Astrocyte (in vitro differentiated cells and primary cell): ENCODE results near the gene TMEM37. TPM values are rescaled to one million over a fixed set of nuclear protein-coding genes. Genes with fewer than 3 reads are reported as not detected.

Source experiments
- DNase-seq: peaks from one replicate; pipeline ENCODE4 v3.0.0-alpha.2; 2010; ENCODE audit warnings: low read depth
- FAIRE-seq: peaks from 2 replicates; lab custom pipeline; 2011; peaks lifted over from hg19 to GRCh38; lab: Jason Lieb, UNC
- H2AFZ ChIP-seq: 2 replicates; pipeline ENCODE4 v1.6.0; 2012; ENCODE audit warnings: low read depth, low read length, inconsistent platforms
- H3K27ac ChIP-seq: 2 replicates; pipeline ENCODE4 v1.5.1; 2011; ENCODE audit warnings: low read depth, low read length, inconsistent platforms
- H3K27me3 ChIP-seq: 2 replicates; pipeline ENCODE4 v1.6.0; 2011; ENCODE audit warnings: low read length, inconsistent platforms; ENCODE audit not compliant: insufficient read depth
- H3K36me3 ChIP-seq: 2 replicates; pipeline ENCODE4 v1.5.1; 2011; ENCODE audit warnings: low read length, inconsistent platforms; ENCODE audit not compliant: insufficient read depth
- H3K4me1 ChIP-seq: 2 replicates; pipeline ENCODE4 v1.5.1; 2011; ENCODE audit warnings: low read length, inconsistent platforms; ENCODE audit not compliant: insufficient read depth
- H3K4me2 ChIP-seq: 2 replicates; pipeline ENCODE4 v1.6.0; 2012; ENCODE audit warnings: low read length, inconsistent platforms
- H3K4me3 ChIP-seq: 2 replicates; pipeline ENCODE4 v1.5.1; 2011; ENCODE audit warnings: low read depth, mild to moderate bottlenecking, low read length, inconsistent platforms; ENCODE audit not compliant: insufficient read depth
- H3K79me2 ChIP-seq: 2 replicates; pipeline ENCODE4 v1.6.0; 2012; ENCODE audit warnings: mild to moderate bottlenecking, low read length, inconsistent platforms; ENCODE audit not compliant: insufficient read depth
- H3K9ac ChIP-seq: 2 replicates; pipeline ENCODE4 v1.6.0; 2012; ENCODE audit warnings: mild to moderate bottlenecking, low read length, inconsistent platforms
- H3K9me3 ChIP-seq: 2 replicates; pipeline ENCODE4 v1.5.1; 2012; ENCODE audit warnings: low read depth, mild to moderate bottlenecking, low read length, inconsistent platforms; ENCODE audit not compliant: insufficient read depth
- H4K20me1 ChIP-seq: 2 replicates; pipeline ENCODE4 v1.6.0; 2012; ENCODE audit warnings: low read length, inconsistent platforms; ENCODE audit not compliant: insufficient read depth
- H3K27ac Mint-ChIP-seq: one replicate; pipeline ENCODE4 v1.8.0; 2021; ENCODE audit warnings: mild to moderate bottlenecking, mixed read lengths; ENCODE audit not compliant: unreplicated experiment
- H3K27me3 Mint-ChIP-seq: one replicate; pipeline ENCODE4 v1.8.0; 2021; ENCODE audit warnings: low read depth, mixed read lengths; ENCODE audit not compliant: unreplicated experiment
- H3K36me3 Mint-ChIP-seq: one replicate; pipeline ENCODE4 v1.8.0; 2021; ENCODE audit warnings: low read depth, mixed read lengths; ENCODE audit not compliant: unreplicated experiment
- H3K4me1 Mint-ChIP-seq: one replicate; pipeline ENCODE4 v1.8.0; 2021; ENCODE audit warnings: low read depth, mixed read lengths; ENCODE audit not compliant: unreplicated experiment
- H3K4me3 Mint-ChIP-seq: one replicate; pipeline ENCODE4 v1.8.0; 2021; ENCODE audit warnings: mild to moderate bottlenecking, moderate library complexity, mixed read lengths; ENCODE audit not compliant: unreplicated experiment
- H3K9me3 Mint-ChIP-seq: one replicate; pipeline ENCODE4 v1.8.0; 2021; ENCODE audit warnings: mild to moderate bottlenecking, mixed read lengths; ENCODE audit not compliant: unreplicated experiment
- EZH2 ChIP-seq: IDR thresholded peaks from 2 replicates; pipeline ENCODE4 v1.6.1; 2012; ENCODE audit warnings: mild to moderate bottlenecking, low read length, inconsistent platforms; ENCODE audit not compliant: insufficient read depth
- total RNA-seq: library from RNA; stranded (reverse); gene quantifications from 2 replicates; pipeline ENCODE4 v1.2.1, GENCODE V29; 2021
- TF ChIP-seq, protein P1 (sequence below): IDR thresholded peaks from 2 replicates; pipeline ENCODE4 v1.5.1; 2011; ENCODE audit warnings: low read depth, mild to moderate bottlenecking, inconsistent platforms, low read length, moderate library complexity; ENCODE audit not compliant: insufficient read depth

The TMEM37 gene
- total RNA-seq, 1 donor from 2014 or later, result 1.6 TPM

- Histone ChIP-seq H2AFZ (no peak overlapping the region), H3K4me2 (peak overlapping the region; percentile 42), H3K36me3 (no peaks in the 10 kb centered on the region), H3K4me1 (peaks cover 10% of the 10 kb centered on the region), H3K9me3 (no peaks in the 10 kb centered on the region), H3K4me3 (no peak overlapping the region), H3K79me2 (no peaks in the 10 kb centered on the region), H4K20me1 (no peaks in the 10 kb centered on the region), H3K27me3 (no peaks in the 10 kb centered on the region), H3K27ac (no peak overlapping the region), H3K9ac (no peak overlapping the region)
- Mint-ChIP-seq H3K4me1 (peaks cover 13% of the 10 kb centered on the region), H3K27me3 (no peaks in the 10 kb centered on the region), H3K4me3 (no peak overlapping the region), H3K27ac (no peak overlapping the region), H3K36me3 (no peaks in the 10 kb centered on the region), H3K9me3 (no peaks in the 10 kb centered on the region)
- DNase-seq (peak; percentile 56), FAIRE-seq (no peak)
- no peak for TF ChIP-seq EZH2
- TF ChIP-seq, protein P1, sequence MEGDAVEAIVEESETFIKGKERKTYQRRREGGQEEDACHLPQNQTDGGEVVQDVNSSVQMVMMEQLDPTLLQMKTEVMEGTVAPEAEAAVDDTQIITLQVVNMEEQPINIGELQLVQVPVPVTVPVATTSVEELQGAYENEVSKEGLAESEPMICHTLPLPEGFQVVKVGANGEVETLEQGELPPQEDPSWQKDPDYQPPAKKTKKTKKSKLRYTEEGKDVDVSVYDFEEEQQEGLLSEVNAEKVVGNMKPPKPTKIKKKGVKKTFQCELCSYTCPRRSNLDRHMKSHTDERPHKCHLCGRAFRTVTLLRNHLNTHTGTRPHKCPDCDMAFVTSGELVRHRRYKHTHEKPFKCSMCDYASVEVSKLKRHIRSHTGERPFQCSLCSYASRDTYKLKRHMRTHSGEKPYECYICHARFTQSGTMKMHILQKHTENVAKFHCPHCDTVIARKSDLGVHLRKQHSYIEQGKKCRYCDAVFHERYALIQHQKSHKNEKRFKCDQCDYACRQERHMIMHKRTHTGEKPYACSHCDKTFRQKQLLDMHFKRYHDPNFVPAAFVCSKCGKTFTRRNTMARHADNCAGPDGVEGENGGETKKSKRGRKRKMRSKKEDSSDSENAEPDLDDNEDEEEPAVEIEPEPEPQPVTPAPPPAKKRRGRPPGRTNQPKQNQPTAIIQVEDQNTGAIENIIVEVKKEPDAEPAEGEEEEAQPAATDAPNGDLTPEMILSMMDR, result no peak
Measured at GRCh38 chr2:119389615-119390306, 41.9 kb upstream of the TMEM37 start.

DNA sequence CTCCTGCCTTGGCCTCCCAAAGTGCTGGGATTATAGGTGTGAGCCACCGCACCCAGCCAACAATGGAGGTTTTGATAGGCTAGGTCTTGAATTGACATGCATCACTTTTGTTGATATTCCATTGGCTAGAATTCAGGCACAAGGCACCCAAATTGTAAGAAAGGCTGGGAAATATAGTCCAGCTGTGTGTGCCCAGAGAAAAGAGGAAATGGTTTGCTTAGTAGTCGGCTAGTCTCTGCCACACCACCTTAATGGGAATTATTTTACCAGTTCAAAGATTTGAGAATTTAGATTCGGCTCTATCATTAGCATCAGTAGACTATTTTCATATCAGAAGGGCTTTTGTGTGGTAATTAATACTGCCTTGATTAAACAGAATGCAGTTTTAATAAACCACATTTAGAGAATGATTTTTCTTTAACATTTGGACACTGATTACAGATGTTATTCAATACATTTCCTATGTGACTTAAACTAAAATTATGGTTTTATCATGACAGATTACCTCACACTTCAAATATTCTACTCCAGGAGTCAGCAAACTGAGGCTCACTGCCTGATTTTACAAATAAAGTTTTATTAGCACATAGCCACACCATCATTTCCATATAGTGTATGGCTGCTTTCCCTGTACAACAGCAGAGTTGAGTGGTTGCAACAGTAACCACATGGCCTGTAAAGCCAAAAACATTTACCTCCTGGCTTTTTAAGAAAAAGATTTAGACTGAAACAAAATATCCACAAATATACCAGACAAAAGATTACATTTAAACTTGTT lies 37.5 kb upstream of the TMEM37 start:
- Mint-ChIP-seq H3K4me3 (no peak overlapping the region), H3K9me3 (no peaks in the 10 kb centered on the region), H3K4me1 (peaks cover 11% of the 10 kb centered on the region), H3K36me3 (no peaks in the 10 kb centered on the region), H3K27ac (no peak overlapping the region), H3K27me3 (peaks cover 8% of the 10 kb centered on the region)
- peaks cover 6% of the 10 kb centered on the region for H3K4me1 ChIP-seq
- DNase-seq (no peak), FAIRE-seq (no peak)
- H3K4me2 ChIP-seq, result no peak overlapping the region
- H3K79me2 ChIP-seq, result no peaks in the 10 kb centered on the region
- no peaks in the 10 kb centered on the region for H3K27me3 ChIP-seq
- no peak overlapping the region for H3K9ac ChIP-seq
- no peak overlapping the region for H2AFZ ChIP-seq
- no peaks in the 10 kb centered on the region for H4K20me1 ChIP-seq
- no peak overlapping the region for H3K4me3 ChIP-seq
- no peak overlapping the region for H3K27ac ChIP-seq
- TF ChIP-seq, protein P1, result no peak
- no peak for TF ChIP-seq EZH2
- H3K36me3 ChIP-seq, result no peaks in the 10 kb centered on the region
- H3K9me3 ChIP-seq, result no peaks in the 10 kb centered on the region
